Ecto neural progenitor cell (in vitro differentiated cells): Measurements from ENCODE around the gene CORO2A.
"Not testable (repeated sequence)": the region's sequence is repeated elsewhere in the genome, so short reads cannot be mapped to it uniquely, and the experiment has no call there.

ENCODE experiments used
- DNase-seq: peaks from one replicate; pipeline ENCODE4 v3.0.0-alpha.2; 2018; ENCODE audit warnings: low spot score

The CORO2A gene

DNA sequence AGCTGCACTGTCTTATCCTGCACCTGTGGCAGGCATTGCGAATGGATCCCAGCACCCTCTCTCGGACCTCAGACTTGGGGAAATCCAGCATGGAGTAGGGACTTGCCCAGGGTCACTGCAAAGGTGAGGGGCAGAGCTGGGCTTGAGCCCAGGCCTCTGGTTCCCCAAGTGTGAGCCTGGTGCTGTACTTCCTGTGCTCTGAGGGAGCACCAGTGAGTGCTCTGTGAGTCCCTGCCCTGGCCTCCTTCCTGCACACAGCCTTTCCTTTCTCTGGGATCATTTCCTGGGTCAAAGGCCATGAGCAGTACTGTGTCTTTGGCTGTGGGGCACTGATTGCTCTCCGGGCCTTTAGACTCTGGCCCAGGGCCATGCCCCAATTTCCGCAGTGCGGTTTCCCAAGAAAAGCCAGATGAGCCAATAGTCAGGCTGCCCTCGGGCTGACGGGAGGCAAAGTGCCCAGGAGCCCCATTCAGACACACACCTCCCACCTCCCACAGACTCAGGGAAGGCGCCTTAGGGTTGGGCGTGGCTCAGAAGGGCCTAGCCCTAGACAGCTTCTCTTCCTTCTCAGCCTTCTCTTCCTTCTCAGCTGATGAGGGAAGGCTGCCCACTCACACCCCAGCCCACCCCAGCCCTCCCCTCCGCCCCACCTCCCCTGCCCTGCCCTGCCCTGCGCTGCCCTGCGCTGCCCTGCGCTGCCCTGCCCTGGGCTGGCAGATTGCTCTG lies 50.1 kb downstream of the CORO2A start:
- DNase-seq, result no peak

DNA sequence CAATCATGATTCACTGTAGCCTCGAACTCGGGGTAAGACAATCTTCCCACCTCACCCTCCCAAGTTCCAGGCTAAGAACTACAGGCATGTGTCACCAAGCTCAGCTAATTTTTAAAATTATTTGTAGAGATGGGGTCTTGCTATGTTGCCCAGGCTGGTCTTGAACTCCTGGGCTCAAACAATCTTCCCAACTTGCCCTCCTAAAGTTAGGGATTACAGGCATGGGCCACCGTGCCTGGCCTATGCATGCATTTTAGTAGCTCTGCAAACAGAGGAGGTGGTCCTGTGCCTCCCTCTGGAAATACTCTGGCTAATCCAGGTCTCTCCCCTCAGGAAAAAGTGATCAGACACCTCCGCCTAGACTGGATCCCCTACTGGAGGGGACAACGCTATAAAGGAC lies 51.9 kb downstream of the CORO2A start:
- no peak for DNase-seq

DNA sequence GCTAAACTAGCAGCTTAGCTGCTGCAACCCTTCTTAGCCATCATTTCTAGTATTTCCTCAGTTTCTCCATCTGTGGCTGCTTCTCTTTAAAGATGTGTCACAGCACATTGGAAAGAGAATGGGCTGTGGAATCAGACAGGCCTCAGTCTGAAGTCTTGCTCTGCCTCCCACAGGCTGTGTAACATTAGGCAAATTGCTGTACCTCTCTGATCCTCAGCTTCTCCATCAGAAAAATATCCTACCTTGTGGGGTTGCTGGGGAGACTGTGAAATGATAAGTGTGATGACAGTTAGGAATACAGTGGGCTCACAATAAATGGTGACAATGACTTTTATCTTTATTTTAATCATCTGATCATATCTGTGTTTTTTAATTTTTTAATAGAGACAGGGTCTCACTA lies 55.9 kb downstream of the CORO2A start:
- no peak for DNase-seq

GRCh38 chr9:98135938-98136337 lies 56.5 kb downstream of the CORO2A start:
- no peak for DNase-seq

DNA sequence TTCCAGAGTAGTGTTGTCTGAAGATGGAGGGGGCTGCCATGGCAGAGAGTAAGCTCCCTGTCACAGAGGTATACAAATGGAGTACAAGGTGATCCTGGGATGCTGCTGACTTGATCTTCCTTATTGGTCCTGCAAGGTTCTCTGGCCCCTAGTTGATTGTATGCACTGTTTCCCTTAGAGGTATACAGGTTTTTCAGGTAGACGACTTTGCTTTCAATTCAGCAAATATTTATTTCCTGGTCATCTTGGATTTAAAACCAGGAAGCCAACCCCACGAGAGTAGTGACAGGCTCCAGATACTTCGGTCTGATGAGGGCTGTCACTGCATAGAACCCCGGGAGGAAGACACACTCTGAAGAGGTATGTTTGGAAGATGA lies 56.9 kb downstream of the CORO2A start:
- DNase-seq, result no peak

GRCh38 chr9:98134702-98135557 lies 57.5 kb downstream of the CORO2A start:
- no peak for DNase-seq

DNA sequence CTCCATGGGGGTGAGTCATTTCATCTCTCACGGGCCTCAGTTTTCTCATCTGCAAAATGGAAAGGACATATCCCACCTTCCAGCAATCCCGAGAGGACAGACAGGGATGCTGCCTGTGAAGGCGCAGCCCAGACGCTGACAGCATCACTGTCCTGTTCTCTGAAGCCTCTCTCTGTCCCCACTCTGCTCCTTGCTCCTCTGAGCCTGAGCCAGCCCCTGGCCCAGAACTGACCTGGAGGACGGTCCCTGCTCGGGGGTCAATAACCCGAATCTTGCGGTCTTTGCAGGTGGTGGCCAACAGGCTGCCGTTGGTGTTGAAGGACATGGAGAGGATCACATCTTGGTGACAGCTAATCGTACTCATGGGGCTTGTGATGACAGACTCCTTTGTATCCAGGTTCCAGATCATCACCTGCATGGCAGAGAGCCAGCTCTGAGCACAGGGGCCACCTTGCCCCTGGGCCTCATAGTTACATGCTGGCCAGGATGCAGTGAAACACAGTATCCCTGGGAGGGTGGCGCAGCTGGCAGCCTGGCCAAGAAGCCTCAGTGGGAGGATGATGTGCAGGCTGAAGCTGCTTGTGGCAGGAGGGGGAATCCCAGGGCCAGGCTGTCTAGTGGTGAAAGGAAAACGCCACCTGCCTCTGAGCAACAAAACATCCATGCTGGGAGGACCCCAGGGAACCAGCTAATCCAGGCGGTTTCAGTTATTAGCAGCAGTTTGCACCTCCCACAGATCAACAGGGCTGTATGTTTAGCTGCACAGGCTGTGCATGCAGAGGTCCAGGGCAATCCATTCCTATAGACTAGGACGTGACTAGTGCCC lies 59.4 kb downstream of the CORO2A start:
- DNase-seq, result peak; percentile 71

GRCh38 chr9:98132158-98132557 lies 60.3 kb downstream of the CORO2A start:
- no peak for DNase-seq

DNA sequence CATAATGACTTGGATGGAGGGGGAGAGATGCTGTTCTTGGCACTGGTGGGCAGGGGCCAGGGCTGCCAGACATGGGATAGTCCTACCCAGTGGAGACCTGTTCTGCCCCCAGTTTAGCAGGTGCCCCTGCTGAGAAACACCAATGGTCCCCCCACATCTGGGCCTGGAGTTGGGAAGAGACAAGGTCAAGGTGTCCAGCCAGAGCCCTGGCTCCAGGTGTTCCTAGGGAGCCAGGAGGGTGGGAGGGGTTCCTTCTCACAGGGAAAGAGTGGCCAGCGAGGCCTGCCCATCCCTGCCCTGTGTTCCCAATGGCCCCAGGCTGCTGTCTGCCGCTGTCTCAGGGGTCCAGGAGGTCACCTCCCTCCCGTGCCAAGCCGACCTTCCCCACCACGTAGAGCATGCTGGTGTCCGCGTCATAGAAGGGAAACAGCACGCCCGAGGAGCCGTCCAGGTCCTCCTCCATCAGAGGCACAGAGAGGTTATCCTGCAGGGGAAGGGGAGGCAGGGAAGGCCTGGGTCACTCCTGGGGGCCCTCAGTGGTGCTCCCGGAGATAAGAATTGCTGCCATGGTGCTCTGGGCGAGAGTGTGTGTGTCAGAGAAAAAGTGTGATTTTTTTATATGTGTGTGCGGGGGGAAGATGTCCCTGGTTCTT lies 61.7 kb downstream of the CORO2A start:
- no peak for DNase-seq

DNA sequence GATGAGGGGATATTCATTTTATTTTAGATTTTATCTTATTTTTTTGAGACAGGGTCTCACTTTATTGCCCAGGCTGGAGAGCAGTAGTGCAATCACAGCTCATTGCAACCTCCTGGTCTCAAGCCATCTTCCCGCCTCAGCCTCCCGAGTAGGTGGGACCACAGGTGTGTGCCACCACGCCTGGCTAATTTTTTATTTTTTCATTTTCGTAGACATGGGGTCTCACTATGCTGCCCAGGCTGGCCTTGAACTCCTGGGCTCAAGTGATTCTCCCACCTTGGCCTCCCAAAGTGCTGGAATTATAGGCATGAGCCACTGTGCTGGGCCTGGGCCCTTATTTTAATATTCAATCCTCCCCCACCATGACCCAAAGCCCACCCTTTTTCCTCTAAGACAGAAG lies 62.4 kb downstream of the CORO2A start:
- DNase-seq, result not testable (repeated sequence)

GRCh38 chr9:98129451-98129881 lies 63.0 kb downstream of the CORO2A start:
- DNase-seq, result no peak

DNA sequence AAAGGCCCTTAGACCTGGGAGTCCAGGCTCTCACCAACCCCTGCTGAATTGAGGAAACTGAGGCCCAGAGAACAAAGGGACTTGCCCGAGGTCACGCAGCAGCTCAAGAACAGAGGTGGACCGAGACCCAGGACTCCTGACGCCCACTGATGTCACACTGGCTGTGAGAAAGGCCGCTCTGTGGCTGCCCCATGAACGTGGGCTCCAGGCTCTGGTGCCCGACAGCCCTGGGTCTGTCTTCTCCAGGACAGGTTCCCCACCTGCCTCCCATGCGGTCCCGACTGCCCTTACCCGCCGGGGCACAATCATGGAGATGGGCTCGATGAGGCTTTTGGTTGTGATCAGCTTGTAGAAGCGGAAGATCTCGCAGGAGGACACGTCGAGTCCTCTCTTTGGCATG lies 64.1 kb downstream of the CORO2A start:
- no peak for DNase-seq

- DNase-seq, result no peak
Measured at GRCh38 chr9:98127226-98127625, 65.2 kb downstream of the CORO2A start.

- no peak for DNase-seq
Measured at GRCh38 chr9:98124637-98125426, 67.6 kb downstream of the CORO2A start.

DNA sequence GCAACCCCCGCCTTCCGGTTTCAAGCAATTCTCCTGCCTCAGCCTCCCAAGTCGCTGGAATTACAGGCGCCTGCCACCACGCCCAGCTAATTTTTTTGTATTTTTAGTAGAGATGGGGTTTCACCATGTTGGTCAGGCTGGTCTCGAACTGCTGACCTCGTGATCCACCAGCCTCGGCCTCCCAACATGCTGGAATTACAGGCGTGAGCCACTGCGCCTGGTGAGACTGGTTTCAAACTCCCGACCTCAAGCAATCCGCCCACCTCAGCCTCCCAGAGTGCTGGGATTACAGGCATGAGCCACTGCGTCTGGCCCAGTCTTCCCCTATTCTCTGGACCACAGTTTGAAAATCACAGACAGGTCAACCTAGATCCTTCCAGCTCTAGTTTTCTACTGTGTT lies 68.3 kb downstream of the CORO2A start:
- not testable (repeated sequence) for DNase-seq

DNA sequence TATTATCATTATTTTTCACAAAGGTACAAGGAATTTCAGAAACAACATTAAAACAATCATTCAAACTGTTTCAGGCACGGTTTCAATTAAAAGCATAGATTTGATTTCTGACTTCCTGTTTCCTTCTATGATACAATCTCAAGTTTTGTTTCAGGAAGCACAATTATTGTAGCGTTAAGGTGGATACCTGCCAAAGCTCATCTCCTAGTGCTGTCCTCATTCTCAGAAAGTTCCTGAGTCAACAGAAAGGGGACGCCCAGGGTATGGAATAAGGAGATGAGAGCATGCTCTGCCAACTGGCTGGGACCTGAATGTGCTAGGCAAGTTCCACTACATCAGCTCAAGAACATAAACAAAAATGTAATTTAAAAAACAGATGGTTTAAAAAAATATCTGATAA lies 71.4 kb downstream of the CORO2A start:
- no peak for DNase-seq

DNA sequence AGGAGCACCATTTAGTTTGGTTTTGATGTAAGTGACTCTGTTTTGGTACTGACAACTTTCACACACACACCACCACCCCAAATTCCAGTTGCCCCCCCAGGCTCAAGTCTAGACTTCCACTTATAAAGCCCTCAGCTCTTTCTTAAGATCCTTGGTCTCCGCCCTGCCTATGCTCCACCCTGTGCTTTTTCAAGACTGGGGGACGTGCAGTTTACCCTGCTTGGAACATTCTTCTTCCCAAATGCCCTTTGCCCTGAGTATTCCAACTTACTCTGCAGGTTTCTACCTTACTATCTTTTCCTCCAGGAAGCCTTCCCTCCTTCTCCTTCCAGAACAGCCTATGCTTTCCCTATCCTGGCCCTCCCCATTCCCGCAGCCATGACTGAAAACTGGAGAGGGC lies 72.0 kb downstream of the CORO2A start:
- no peak for DNase-seq

GRCh38 chr9:98118640-98119601 lies 73.5 kb downstream of the CORO2A start, which contains the start of gene TRIM14:
Gene TRIM14, minus strand, starts transcription at chr9:98119222. Its CDS starts 34 bp downstream, at chr9:98119188.
- DNase-seq, result peak; percentile 77

GRCh38 chr9:98117984-98118639 lies 74.3 kb downstream of the CORO2A start:
- DNase-seq, result no peak
